ENCODE measurements around the gene ATP8A2. TPM values are rescaled to one million over a fixed set of nuclear protein-coding genes. Genes with fewer than 3 reads are reported as not detected.

Gene ATP8A2
- total RNA-seq, 1 experiment from 2014 or later = 5.2 TPM

- ChIA-PET CTCF (no interaction called here), POLR2A (no interaction called here)
- H3K36me3 Mint-ChIP-seq = no peaks in the 10 kb centered on the region
- peak overlapping the region; percentile 9 for H3K27ac Mint-ChIP-seq
- no peaks in the 10 kb centered on the region for H3K9me3 Mint-ChIP-seq
- H3K4me3 Mint-ChIP-seq = no peak overlapping the region
- H3K4me1 Mint-ChIP-seq = peaks cover 29% of the 10 kb centered on the region
- peaks cover 9% of the 10 kb centered on the region for H3K27me3 Mint-ChIP-seq (ENCODE audit: low read depth)
- ATAC-seq (0 out of 2 replicates have a peak, but pooled peaks have one; percentile 26), DNase-seq (ENCODE audit: low spot score) (no peak)
- TF ChIP-seq E2F4 (CRISPR knock-in tag; IDR thresholded peaks at IDR 0.05; ENCODE audit: borderline replicate concordance, low read depth) = no peak
- TF ChIP-seq, protein P1, sequence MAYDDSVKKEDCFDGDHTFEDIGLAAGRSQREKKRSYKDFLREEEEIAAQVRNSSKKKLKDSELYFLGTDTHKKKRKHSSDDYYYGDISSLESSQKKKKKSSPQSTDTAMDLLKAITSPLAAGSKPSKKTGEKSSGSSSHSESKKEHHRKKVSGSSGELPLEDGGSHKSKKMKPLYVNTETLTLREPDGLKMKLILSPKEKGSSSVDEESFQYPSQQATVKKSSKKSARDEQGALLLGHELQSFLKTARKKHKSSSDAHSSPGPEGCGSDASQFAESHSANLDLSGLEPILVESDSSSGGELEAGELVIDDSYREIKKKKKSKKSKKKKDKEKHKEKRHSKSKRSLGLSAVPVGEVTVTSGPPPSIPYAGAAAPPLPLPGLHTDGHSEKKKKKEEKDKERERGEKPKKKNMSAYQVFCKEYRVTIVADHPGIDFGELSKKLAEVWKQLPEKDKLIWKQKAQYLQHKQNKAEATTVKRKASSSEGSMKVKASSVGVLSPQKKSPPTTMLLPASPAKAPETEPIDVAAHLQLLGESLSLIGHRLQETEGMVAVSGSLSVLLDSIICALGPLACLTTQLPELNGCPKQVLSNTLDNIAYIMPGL (CRISPR knock-in tag; IDR thresholded peaks at IDR 0.05) = no peak
- TF ChIP-seq GABPB1 (CRISPR knock-in tag; IDR thresholded peaks at IDR 0.05) = no peak
- TF ChIP-seq NFE2L1 (CRISPR knock-in tag; IDR thresholded peaks at IDR 0.05) = no peak
- no peak for TF ChIP-seq PREB (CRISPR knock-in tag; IDR thresholded peaks at IDR 0.05; ENCODE audit: borderline replicate concordance)
- no peak for TF ChIP-seq AR (CRISPR knock-in tag; IDR thresholded peaks at IDR 0.05)
- no peak for TF ChIP-seq ESRRA (CRISPR knock-in tag; IDR thresholded peaks at IDR 0.05; ENCODE audit: borderline replicate concordance)
- TF ChIP-seq, protein P2, sequence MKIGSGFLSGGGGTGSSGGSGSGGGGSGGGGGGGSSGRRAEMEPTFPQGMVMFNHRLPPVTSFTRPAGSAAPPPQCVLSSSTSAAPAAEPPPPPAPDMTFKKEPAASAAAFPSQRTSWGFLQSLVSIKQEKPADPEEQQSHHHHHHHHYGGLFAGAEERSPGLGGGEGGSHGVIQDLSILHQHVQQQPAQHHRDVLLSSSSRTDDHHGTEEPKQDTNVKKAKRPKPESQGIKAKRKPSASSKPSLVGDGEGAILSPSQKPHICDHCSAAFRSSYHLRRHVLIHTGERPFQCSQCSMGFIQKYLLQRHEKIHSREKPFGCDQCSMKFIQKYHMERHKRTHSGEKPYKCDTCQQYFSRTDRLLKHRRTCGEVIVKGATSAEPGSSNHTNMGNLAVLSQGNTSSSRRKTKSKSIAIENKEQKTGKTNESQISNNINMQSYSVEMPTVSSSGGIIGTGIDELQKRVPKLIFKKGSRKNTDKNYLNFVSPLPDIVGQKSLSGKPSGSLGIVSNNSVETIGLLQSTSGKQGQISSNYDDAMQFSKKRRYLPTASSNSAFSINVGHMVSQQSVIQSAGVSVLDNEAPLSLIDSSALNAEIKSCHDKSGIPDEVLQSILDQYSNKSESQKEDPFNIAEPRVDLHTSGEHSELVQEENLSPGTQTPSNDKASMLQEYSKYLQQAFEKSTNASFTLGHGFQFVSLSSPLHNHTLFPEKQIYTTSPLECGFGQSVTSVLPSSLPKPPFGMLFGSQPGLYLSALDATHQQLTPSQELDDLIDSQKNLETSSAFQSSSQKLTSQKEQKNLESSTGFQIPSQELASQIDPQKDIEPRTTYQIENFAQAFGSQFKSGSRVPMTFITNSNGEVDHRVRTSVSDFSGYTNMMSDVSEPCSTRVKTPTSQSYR (CRISPR knock-in tag; IDR thresholded peaks at IDR 0.05) = no peak
- no peak for TF ChIP-seq ATF6 (CRISPR knock-in tag; IDR thresholded peaks at IDR 0.05)
- no peak for TF ChIP-seq TCF7 (CRISPR knock-in tag; IDR thresholded peaks at IDR 0.05; ENCODE audit: low read depth)
- TF ChIP-seq, protein P3, sequence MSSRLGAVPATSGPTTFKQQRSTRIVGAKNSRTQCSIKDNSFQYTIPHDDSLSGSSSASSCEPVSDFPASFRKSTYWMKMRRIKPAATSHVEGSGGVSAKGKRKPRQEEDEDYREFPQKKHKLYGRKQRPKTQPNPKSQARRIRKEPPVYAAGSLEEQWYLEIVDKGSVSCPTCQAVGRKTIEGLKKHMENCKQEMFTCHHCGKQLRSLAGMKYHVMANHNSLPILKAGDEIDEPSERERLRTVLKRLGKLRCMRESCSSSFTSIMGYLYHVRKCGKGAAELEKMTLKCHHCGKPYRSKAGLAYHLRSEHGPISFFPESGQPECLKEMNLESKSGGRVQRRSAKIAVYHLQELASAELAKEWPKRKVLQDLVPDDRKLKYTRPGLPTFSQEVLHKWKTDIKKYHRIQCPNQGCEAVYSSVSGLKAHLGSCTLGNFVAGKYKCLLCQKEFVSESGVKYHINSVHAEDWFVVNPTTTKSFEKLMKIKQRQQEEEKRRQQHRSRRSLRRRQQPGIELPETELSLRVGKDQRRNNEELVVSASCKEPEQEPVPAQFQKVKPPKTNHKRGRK (CRISPR knock-in tag; IDR thresholded peaks at IDR 0.05; ENCODE audit: borderline replicate concordance) = no peak
- TF ChIP-seq, protein P4, sequence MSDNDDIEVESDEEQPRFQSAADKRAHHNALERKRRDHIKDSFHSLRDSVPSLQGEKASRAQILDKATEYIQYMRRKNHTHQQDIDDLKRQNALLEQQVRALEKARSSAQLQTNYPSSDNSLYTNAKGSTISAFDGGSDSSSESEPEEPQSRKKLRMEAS (CRISPR knock-in tag; IDR thresholded peaks at IDR 0.05) = no peak
- TF ChIP-seq ZBTB21 (CRISPR knock-in tag; IDR thresholded peaks at IDR 0.05; ENCODE audit: borderline replicate concordance) = no peak
Observed at GRCh38 chr13:25729201-25729600, 357.4 kb downstream of the ATP8A2 start.

Measured in WTC11 (cell line).